DMS79 treated with DMSO at 0.1 percent for 48 hours (cell line): Measurements from ENCODE around the gene UST.
"Not testable (repeated sequence)": the region's sequence is repeated elsewhere in the genome, so short reads cannot be mapped to it uniquely, and the experiment has no call there.

ENCODE experiments used
- DNase-seq: peaks from one replicate; lab custom pipeline; 2025; lab: John Stamatoyannopoulos, UW

UST gene

DNA sequence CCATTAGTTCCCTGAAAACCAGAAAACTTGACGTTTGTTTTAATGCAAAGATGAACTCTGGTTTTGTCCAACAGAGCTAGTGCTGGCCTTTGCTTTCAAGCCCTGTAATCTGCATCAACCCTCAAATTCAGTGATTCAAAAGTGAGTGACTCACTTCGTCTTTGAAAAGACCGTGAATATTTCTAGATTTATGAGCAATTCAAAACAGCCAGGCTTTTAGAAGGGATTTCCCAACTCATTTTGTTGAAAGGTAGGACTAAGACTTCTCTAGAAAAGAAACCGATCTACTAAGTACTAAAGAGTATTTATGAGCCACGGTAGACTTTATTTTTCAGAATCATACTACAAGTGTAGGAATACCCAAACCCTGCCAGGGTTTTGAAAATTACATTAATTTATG is 121.5 kb downstream of the UST start:
- no peak for DNase-seq

DNA sequence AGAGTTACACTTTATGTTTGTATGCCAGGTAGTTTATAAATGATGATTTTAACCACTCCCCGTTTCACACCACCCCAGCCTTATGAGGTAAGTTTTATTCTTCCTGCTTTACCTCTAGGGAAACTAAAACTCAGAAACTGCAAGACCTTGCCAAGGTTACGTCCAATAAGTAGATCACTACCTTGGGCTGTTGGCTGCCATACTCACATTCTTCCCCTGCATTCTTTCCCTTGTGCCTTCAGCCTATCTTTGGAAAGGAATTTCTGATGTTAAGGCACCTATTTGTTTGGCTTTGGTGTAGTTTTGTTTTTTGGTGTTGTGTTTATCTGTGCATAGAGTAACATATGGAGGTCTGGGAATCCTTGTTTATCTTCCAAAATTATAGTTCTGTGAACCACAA is 122.1 kb downstream of the UST start:
- no peak for DNase-seq

DNA sequence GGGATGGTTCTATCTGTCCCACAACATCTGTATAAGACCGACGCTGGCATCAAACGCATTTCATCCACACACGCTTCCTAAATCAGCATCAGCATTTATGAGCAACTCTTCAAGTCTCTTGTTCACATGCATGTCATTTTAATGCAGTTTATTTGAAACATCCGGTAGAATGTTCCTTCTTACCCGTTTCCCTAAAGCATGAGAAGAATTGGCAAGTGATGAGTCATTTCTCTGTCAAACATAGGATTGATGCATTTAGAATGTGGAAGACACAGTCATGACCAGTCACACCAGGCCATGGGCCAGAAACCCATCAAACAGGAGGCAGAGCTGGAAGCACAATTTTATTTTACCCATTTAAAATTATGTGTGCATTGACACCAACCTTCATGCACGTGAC is 122.8 kb downstream of the UST start:
- no peak for DNase-seq

DNA sequence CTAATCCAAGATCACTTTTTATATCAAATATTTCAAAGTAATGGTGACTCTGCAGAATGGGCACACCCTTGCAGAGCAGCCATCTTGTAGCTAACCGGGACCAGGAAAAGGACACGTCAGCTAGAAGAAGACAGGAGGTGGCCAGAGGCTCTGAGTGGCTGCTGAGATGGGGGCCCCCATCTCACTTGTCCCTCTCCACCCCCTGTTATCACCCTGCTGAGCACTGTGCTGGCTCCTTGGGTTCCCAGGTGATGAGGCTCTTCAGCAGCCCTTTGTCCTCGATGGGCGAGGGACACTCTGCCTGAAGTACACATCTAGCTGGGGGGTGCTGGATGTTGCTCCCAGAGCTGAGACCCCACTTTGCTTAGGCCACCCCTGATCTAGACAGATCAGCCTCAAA is 126.3 kb downstream of the UST start:
- no peak for DNase-seq

DNA sequence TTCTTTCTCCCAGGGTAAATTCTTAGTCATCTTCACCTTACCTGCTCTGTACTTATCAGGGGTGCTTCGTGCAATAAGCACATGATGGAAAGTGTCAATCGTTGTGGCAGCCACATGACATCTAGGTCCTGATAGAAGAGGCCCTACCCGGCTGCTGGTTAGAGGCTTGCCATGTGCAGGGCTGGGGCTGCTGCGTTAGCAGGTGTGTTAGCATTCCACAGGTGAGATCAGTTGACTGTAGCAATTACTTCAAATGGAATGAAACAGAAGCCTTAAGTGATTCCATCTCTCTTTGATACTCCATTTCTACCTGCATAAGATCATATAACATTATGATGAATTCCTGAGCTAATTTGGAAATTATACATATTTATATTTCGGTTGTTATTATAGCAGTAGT is 127.0 kb downstream of the UST start:
- no peak for DNase-seq

DNA sequence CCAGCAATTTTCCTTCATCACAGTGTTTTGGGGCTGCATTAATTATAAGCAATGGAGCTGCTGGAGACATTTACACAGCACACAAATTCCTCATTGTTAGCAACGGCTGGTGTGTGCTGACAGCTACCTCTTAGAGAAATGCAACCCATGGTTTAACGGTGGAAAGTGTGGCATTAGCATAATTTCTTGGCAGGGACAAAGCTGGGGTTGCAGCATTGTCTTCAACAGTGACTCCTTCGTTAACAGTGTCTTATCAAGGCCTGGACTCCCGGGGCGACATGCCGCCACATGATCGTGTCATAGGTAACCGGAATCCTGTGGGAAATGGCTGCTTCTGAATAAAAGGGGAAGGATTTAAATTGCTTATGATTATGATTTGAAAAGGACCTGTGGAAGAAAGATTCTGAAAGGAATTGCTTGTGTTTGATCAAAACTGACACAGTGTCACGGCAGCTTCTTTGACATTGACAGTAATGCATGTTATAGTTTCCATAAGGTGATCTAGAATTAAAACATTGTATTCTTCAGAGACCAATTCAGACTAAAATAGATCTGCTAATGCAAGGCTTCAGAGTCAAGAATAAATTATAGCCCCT is 128.0 kb downstream of the UST start:
- peak; percentile 78 for DNase-seq

DNA sequence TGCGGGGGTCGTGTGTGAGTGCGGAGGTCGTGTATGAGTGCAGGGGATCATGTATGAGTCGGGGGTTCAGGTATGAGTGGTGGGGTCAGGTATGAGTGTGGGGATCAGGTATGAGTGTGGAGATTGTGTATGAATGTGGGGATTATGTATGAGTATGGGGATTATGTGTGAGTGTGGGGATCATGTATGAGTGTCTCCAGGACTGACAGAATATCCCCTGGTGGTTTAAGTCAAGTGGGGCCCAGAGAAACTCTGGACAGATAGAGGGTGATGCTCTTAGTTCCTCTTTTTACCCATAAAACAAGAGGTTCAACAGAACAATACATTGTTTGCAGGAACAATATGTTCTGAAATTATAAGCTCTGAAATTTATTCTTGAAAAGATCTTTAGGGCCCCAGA is 131.9 kb downstream of the UST start:
- no peak for DNase-seq

DNA sequence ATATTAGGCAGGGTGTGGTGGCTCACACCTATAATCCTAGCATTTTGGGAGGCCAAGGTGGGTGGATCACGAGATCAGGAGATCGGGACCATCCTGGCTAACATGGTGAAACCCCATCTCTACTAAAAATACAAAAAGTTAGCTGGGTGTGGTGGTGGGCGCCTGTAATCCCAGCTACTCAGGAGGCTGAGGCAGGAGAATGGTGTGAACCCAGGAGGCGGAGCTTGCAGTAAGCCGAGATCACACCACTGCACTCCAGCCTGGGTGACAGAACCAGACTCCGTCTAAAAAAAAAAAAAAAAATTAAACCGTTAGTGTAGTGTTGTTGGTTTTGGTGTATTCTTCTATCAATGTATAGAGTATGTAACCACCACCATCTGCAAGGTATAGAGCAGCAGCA is 133.9 kb downstream of the UST start:
- not testable (repeated sequence) for DNase-seq

DNA sequence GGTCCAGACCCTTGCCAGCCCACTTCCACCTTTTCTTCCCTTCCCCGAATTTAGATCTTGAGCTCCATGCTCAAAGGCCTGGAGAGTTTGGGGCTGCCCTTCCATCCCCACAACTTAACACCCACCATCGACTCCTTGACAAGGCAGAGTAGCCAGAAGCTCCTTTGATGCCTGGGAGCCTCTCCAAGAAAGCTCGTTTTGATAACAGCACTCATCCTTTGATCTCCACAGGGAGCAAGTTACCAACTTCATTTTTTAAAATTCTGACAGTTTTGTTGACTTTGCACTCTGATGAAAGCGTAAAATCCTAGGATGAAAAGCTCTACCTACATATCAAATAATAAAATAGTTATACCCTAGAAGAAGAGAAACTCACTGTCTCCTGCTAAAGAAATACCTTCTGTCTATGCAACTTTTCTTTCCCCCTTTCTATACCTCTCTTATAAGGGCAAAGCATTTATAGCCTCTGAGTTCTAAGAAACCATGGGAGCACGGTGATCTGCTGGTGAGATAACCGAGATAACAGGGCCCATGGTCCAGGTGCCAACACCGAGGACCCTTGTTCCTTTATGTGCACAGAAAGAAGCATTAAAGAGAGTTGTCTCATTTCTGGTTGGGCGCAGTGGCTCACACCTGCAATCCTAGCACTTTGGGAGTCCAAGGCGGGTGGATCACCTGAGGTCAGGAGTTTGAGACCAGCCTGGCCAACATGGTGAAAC is 134.9 kb downstream of the UST start:
- no peak for DNase-seq

DNA sequence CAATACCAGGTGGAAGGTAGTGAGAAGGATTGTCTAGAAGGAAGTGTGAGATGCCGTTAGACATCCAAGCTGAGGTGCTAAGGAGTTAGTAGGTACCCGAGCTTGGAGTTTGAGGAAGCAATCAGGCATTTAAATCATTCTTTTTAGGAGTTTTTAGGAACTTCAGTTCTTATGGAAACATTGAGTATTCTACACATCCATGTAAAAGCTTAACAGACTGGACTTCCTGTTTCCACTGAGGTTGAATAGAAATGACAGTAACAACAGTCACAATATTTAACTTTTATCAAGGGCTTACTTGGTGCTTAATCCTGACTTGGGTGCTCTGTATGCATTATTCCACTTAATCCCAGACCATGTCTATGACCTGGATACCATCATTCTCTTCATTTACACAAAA is 136.4 kb downstream of the UST start:
- no peak for DNase-seq

DNA sequence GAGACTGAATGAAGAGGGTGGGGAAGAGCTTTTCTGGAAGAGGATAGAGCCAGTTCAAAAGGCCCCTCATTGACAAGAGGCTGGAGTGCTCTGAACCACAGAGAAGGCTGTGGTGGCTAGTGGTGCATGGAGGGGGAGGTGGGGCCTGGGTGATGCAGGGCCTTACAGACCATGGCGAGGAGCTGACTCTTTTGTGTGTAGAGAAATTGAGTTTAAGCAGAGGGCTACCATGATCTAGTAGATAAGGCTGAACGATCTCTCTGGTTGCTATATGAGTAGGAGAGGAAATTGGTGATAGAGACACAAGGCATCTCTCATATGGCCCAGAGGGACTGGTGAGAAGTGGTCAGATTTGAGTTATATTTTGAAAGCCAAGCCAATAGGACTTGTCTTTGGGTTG is 137.6 kb downstream of the UST start:
- DNase-seq = peak; percentile 32

DNA sequence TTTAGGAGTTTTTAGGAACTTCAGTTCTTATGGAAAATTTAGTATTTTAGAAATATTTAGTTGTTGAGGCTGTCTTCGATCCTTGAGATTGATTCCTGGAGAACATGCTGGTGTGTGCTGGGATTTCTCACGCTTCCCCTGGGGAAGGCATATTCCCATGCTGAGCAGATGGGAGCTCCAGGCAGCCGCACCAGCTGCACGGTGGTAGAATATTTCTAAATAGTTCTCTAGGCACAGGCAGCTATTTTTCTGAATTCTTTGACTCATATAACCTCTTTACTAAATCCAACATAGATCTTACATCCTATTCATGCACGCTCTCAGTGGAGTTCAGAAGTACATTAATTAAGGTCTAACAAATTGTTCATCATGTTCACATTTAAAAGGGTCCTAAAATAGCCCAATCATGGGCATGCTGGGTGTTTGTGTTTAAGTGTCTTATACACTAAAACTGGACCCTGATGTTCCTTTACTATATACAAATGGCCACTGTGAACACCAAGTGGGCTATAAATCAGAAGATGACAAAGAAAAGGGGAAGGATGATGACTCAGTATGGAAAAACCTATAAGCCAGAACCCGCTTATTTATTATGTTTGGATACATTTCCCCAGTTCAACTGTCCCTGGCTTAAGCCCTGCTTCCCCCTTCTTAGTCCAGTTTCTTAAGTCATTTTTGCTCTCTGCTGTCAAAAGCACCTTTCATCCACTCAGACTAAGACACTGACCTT is 138.5 kb downstream of the UST start:
- DNase-seq = no peak

DNA sequence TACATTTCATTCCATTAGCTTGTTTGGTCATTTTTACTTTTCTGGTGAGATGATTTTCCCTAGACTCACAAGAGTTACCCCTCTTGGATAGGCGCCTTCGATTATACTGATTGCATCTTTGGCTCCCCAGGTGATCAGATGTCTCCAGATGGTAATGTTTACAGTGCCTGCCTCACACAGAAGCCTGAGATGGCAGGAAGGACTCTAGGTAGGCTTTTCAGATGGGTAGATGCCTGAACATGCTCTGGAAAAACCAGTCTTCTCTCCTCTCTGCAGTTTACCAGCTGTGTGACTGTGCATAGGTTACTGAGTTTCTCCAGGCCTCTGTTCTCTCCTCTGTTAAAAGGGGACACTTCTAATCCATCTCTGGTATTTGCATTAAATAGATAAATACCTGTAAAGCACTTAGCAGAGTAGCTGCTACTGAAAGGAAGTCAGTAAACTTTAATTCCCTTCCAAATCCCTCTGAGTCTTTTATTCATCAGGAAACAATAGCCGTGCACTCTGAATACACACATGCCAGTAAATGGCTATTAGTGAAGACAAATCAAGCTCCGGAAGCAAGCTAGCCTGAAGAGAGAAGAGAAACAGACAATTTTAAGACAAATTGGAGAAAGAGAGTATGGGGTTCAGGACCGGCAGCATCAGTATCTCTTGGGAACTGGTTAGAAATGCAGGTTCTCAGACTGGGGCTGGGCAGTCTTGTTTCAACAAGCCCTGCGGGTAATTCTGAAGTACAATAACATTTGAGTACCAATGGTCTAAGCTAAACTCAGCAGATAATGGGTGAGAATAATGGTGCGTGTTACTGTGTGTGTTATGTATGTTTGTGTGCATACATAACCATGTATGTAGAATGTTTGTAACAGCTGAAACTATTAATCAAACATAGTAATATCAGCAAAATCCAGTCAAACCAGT is 139.4 kb downstream of the UST start:
- peak; percentile 42 for DNase-seq

DNA sequence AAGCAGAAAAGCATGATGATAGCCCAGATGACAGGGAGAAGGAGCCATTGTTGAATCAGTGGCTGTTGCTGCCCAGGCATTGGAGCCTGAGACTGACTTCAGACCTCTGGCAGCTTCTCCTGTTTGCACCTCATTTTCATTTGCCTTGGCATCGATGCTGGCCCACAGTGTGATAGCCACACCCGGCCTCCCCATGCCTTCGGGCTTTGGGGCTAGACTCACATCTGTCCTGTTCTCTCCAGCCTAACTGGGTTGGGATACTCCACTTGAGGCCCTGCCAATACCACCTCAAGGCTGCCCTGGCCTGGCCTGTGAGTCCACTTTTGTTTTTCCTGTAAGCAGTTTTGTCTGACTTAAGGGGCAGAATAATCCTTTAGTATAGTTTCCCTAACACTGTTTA is 140.4 kb downstream of the UST start:
- no peak for DNase-seq

DNA sequence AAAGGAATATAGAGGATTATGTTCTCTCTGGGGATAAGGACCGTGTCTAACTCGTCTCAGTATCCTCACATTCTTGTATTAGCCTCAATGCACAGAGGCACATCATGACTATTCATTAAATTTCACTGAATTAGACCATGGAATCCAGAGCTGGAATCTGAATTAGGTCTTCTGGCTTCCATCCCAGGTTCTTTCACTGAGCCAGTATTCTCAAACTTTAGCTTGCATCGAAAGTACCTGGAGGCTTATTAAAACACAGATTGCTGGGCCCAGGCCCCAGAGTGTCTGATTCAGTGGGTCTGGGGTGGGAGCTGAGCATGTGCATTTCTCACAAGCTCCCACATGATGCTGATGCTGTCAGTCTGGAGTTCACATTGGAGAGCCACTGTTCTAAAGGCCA is 142.0 kb downstream of the UST start:
- DNase-seq = no peak

DNA sequence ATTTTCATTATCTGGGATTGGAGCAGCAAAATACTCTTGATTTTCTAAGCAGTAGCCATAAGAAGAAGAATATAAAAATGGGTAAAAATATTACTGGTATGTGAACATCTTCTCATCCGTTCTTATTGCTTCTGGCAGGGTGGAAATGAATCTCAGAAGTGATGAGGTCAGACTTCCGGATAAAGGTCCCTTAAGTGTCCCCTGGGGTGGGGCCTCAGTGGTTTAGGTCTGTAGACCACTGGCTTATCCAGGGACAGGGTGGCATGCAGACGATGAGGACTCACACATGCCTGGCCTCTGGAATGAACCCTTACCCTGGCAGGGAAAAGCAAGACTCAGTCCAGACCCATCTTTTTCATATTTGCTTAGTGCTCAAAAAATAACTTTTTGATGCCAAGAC is 143.3 kb downstream of the UST start:
- DNase-seq = no peak

DNA sequence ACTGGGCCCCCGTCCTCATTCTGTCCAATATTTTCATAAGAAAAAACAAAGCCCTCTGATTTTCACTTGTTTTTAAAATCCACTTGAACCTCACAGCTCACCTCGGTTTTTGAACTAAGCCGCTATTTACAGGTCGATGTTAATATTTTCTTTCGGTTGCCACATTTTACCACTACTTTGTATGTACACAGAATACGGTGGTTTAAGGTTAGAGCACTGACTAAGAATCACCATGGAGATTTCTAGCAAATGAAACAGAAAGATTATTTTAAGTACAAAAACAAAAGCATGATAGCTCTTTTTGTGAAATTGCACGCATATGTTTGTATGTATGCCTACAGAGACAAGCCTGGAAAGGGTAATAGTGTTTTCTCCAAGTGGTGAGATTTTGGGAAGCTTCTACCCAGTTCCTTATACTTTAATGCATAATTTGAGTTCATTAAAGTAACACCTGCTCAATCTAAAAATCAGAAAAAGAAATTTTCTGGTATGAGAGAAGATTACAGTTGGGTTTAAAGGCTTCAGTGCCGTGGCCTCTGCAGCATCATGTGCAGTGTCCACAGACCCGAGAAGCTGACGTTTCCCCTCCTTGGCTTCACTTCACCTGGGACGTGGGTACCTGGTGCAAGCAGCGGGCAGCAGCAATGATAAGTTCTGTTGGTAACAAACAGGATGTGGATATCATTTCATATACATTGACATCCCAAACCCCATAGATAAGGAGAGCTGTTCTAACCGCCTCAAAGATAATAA is 144.0 kb downstream of the UST start:
- DNase-seq = no peak

DNA sequence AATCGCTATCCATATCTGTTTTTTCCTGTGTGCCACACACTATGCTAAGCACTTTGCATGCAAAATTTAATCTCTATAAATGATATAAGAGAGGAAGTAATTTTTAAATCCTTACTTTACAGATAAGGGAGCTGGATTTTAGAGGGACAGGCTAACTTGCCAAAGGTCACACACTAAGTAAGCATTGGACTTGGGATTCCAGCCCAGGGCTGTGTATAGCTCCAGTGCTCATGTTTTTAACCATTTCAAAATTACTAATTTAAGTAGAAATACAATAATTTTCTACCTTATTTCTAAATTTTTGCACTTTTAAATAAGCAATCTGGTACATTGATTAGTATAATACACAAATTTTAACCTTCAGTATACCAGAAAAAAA is 144.6 kb downstream of the UST start:
- DNase-seq = no peak

DNA sequence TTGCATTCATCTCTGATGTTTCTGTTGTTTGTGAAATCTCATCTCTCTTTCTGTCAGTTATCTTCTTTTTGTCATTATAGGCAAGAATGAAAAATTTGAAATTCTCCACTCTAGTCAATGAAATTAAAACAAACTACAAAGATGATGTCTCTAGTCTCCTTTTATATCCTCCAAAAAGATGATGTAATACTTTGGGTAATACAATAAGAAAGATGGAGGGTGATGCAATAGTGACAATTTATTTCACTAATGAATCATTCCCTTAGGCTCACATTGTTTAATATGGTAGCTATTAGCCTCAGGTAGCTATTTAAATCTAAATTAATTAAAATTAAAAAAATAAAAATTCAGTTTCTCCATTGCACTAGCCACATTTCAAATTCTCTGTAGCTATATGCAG is 145.4 kb downstream of the UST start:
- no peak for DNase-seq

DNA sequence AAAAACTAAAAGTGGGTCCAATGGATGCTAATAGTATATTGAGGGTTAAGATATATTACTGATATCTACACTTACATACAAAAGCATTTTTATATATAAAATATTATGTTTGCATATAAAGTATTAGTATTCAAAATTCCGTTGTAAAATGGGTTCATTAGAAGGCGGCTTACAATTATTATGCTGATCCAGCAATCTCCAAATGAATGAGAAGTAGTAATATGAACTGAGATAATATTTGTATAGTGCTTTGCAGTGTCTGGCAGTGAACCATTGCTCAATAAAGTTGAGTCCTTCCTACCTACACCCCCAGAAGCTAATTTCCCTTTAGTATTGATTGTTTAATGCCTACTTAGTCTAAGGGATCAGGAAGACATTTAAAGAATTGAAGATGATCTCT is 146.2 kb downstream of the UST start:
- no peak for DNase-seq

DNA sequence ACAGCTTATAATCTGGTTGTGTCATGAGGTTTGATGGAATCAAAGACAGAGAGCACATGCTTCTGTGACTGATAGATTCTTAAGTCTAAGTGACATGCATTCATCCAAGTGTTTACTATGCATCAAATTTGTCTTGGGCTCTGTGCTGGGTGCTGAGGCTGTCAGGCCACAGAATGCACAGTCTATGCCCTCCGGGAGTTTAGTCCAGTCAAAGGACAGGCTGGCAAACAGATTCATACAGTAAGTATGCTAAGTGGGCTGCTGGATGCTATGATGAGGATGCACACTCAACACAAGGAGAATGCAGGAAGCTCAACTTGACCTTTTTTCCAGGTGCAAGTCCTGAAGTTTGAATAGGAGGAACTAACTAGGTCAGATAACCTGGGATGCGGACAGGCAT is 146.7 kb downstream of the UST start:
- DNase-seq = no peak
